Ishikawa (cell line): ENCODE data around the gene ATG7.

ENCODE experiments used
- CEBPB ChIP-seq: IDR thresholded peaks from 2 replicates; pipeline ENCODE4 v1.6.1; 2012
- CREB1 ChIP-seq: IDR thresholded peaks from 2 replicates; pipeline ENCODE4 v1.6.1; 2012; ENCODE audit warnings: low read depth
- EGR1 ChIP-seq: IDR thresholded peaks from 2 replicates; pipeline ENCODE4 v1.6.1; 2012
- EP300 ChIP-seq: IDR thresholded peaks from 2 replicates; pipeline ENCODE4 v1.6.1; 2012; ENCODE audit warnings: borderline replicate concordance
- FOXM1 ChIP-seq: IDR thresholded peaks from 2 replicates; pipeline ENCODE4 v1.6.1; 2012; ENCODE audit warnings: low read depth, borderline replicate concordance
- MAX ChIP-seq: IDR thresholded peaks from 2 replicates; pipeline ENCODE4 v1.6.1; 2012
- NFIC ChIP-seq: IDR thresholded peaks from 2 replicates; pipeline ENCODE4 v1.6.1; 2012
- RAD21 ChIP-seq: IDR thresholded peaks from 2 replicates; pipeline ENCODE4 v1.6.1; 2012; ENCODE audit warnings: low read depth
- REST ChIP-seq: IDR thresholded peaks from 2 replicates; pipeline ENCODE4 v1.6.1; 2012; ENCODE audit warnings: low read depth, mild to moderate bottlenecking
- TAF1 ChIP-seq: IDR thresholded peaks from 2 replicates; pipeline ENCODE4 v1.6.1; 2012; ENCODE audit warnings: low read depth, mild to moderate bottlenecking
- TEAD4 ChIP-seq: IDR thresholded peaks from 2 replicates; pipeline ENCODE4 v1.6.1; 2012
- YY1 ChIP-seq: IDR thresholded peaks from 2 replicates; pipeline ENCODE4 v1.6.1; 2012; ENCODE audit warnings: low read depth
- ZBTB7A ChIP-seq: IDR thresholded peaks from 2 replicates; pipeline ENCODE4 v1.6.1; 2012; ENCODE audit warnings: low read depth

GRCh38 chr3:11289864-11290263, 17.7 kb downstream of the ATG7 start:
- TF ChIP-seq CEBPB (no peak), TAF1 (no peak), REST (no peak), EP300 (no peak), ZBTB7A (no peak), YY1 (no peak), NFIC (no peak), FOXM1 (no peak), MAX (no peak), TEAD4 (no peak), RAD21 (no peak), EGR1 (no peak), CREB1 (no peak)
